Right lobe of liver (tissue), 6 donors: Measurements from ENCODE around the gene VEZF1. TPM values are rescaled to one million over a fixed set of nuclear protein-coding genes. Genes with fewer than 3 reads are reported as not detected.

Experiments used
- ATAC-seq, 4 donors: fragments of 200-7000 bp; cut with Tn5 transposase; one replicate each; pipeline ENCODE4 v1.9.1; 2020; ENCODE audit warnings: mild to moderate bottlenecking in 4 of 4, moderate library complexity in 4 of 4
- DNase-seq, 3 donors: peaks; one replicate each; pipeline ENCODE4 v3.0.0-alpha.2; 2020
- H3K27ac ChIP-seq, 3 donors: fragments of 200-600 bp; one replicate each; pipeline ENCODE4 v1.8.0; 2022
- H3K27me3 ChIP-seq, 2 donors: fragments of 200-600 bp; one replicate each; pipeline ENCODE4 v1.8.0; 2022
- H3K36me3 ChIP-seq, 4 donors: fragments of 200-600 bp; sonication (generic) in 1 of 4; one replicate each; pipeline versions ENCODE4 v1.5.1 to v1.8.0; 2017 to 2022; ENCODE audit warnings: control low read depth in 1 of 4
- H3K4me1 ChIP-seq, 4 donors: fragments of 200-600 bp; sonication (generic) in 1 of 4; one replicate each; pipeline versions ENCODE4 v1.5.1 to v1.8.0; 2017 to 2022; ENCODE audit warnings: control low read depth in 1 of 4
- H3K4me3 ChIP-seq, 3 donors: fragments of 200-600 bp; one replicate each; pipeline ENCODE4 v1.8.0; 2022
- H3K9me3 ChIP-seq, 4 donors: fragments of 200-600 bp; sonication (generic) in 1 of 4; one replicate each; pipeline versions ENCODE4 v1.5.1 to v1.8.0; 2017 to 2022; ENCODE audit warnings: control low read depth in 1 of 4
- POLR2A ChIP-seq: fragments of 450-650 bp; IDR thresholded peaks from one replicate; pipeline ENCODE4 v1.6.1; 2017; ENCODE audit warnings: antibody characterized with exemption, mild to moderate bottlenecking
- WGBS: methylation state at CpG from one replicate; pipeline ENCODE4 v1.1.6; 2018; ENCODE audit warnings: low coverage, low lambda C conversion rate; ENCODE audit not compliant: insufficient coverage; ENCODE audit errors: missing lambda C conversion rate; 5-methylcytosine and 5-hydroxymethylcytosine counted together
- intact Hi-C, 2 donors: fragments of 100-400 bp; cut with DNase I; formaldehyde crosslinking; loops; one replicate each; pipeline versions ENCODE4 v1.11.2 to v1.14.1; 2022
- total RNA-seq, 6 experiments: library from RNA; depleted of rRNA in 2 of 6; stranded (reverse); fragments of >200 nt in 2 of 6; fragmentation: NEBNext Ultra II Directional in 3 of 6; extraction: Animal tissue kit (Norgen Biotek cat#: 25700) in 3 of 6; gene quantifications; one replicate each; pipeline versions ENCODE4 v1.1.0 to v1.2.4, GENCODE V29; 2016 to 2023
- TF ChIP-seq, protein P1 (sequence below), 4 donors: fragments of 200-600 bp in 3 of 4; fragments of 450-650 bp in 1 of 4; IDR thresholded peaks; one replicate each; pipeline versions ENCODE4 v1.5.1 to v1.8.0; 2016 to 2022; ENCODE audit warnings: antibody characterized with exemption in 4 of 4, mild to moderate bottlenecking in 2 of 4
- donor health status: DM: no; HTN: yes; CAD: no.
- donor health status: DM: no; HTN: no; CAD: no.
- donor health status: DM: no; HTN: no; CAD: no.
- donor health status: DM: no; HTN: yes; CAD: no.
- donor health status: DM: no; HTN: yes; CAD: no.

VEZF1 gene
- total RNA-seq, 6 experiments from 2014 or later = 13.0 to 19.3 (median 14.6) TPM

GRCh38 chr17:57984261-57984890 is 3.7 kb downstream of the VEZF1 start:
- H3K4me1 ChIP-seq = peaks cover 0 to 33% (median 9%) of the 10 kb centered on the region in 4 donors
- no peaks in the 10 kb centered on the region for H3K27me3 ChIP-seq
- WGBS = 55% methylated on average over 4 of the region's 4 CpGs
- no peak for ATAC-seq
- H3K27ac ChIP-seq = no peak overlapping the region
- intact Hi-C loops = loop anchor here in 1 of 2 donors (10.0 kb wide), 1 partner anchor 90 kb away; no protein-coding TSS in a partner anchor
- H3K36me3 ChIP-seq = peaks cover 0 to 30% (median 5%) of the 10 kb centered on the region in 4 donors
- no peak for TF ChIP-seq POLR2A
- no peak for DNase-seq
- no peak overlapping the region for H3K4me3 ChIP-seq
- H3K9me3 ChIP-seq = no peaks in the 10 kb centered on the region

- H3K27ac ChIP-seq = no peak overlapping the region
- H3K36me3 ChIP-seq = peaks cover 0 to 39% (median 12%) of the 10 kb centered on the region in 4 donors
- peaks cover 0 to 26% (median 9%) of the 10 kb centered on the region in 4 donors for H3K4me1 ChIP-seq
- H3K4me3 ChIP-seq = no peak overlapping the region
- no peaks in the 10 kb centered on the region for H3K9me3 ChIP-seq
- intact Hi-C loops = loop anchor here in 1 of 2 donors (10.0 kb wide), 1 partner anchor 89 kb away; no protein-coding TSS in a partner anchor
- WGBS = 77% methylated on average over 1 of the region's 1 CpG
- TF ChIP-seq, protein P1, sequence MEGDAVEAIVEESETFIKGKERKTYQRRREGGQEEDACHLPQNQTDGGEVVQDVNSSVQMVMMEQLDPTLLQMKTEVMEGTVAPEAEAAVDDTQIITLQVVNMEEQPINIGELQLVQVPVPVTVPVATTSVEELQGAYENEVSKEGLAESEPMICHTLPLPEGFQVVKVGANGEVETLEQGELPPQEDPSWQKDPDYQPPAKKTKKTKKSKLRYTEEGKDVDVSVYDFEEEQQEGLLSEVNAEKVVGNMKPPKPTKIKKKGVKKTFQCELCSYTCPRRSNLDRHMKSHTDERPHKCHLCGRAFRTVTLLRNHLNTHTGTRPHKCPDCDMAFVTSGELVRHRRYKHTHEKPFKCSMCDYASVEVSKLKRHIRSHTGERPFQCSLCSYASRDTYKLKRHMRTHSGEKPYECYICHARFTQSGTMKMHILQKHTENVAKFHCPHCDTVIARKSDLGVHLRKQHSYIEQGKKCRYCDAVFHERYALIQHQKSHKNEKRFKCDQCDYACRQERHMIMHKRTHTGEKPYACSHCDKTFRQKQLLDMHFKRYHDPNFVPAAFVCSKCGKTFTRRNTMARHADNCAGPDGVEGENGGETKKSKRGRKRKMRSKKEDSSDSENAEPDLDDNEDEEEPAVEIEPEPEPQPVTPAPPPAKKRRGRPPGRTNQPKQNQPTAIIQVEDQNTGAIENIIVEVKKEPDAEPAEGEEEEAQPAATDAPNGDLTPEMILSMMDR (IDR thresholded peaks at IDR 0.05) = no peak
- TF ChIP-seq POLR2A = no peak
- no peaks in the 10 kb centered on the region for H3K27me3 ChIP-seq
- no peak for DNase-seq
- no peak for ATAC-seq
These were observed 4.6 kb downstream of the VEZF1 start for GRCh38 chr17:57983446-57983845.

GRCh38 chr17:57982452-57983170 is 5.4 kb downstream of the VEZF1 start:
- intact Hi-C loops = loop anchor here in 1 of 2 donors (10.0 kb wide), 1 partner anchor 88 kb away; no protein-coding TSS in a partner anchor
- H3K4me1 ChIP-seq = peaks cover 0 to 26% (median 9%) of the 10 kb centered on the region in 4 donors
- ATAC-seq (no peak), DNase-seq (no peak)
- no peaks in the 10 kb centered on the region for H3K27me3 ChIP-seq
- 41% methylated on average over 2 of the region's 14 CpGs for WGBS
- no peak for TF ChIP-seq POLR2A
- TF ChIP-seq, protein P1 (IDR thresholded peaks at IDR 0.05) = no peak
- peaks cover 0 to 47% (median 15%) of the 10 kb centered on the region in 4 donors for H3K36me3 ChIP-seq
- no peak overlapping the region for H3K27ac ChIP-seq
- no peaks in the 10 kb centered on the region for H3K9me3 ChIP-seq
- no peak overlapping the region for H3K4me3 ChIP-seq

- ATAC-seq = no peak
- H3K4me3 ChIP-seq = no peak overlapping the region
- H3K36me3 ChIP-seq = peaks cover 0 to 66% (median 23%) of the 10 kb centered on the region in 4 donors
These were observed 7.5 kb downstream of the VEZF1 start for GRCh38 chr17:57980522-57980921.

More at GRCh38 chr17:57980522-57980921, 7.5 kb downstream of the VEZF1 start:
- WGBS = 91% methylated on average over 4 of the region's 4 CpGs
- Histone ChIP-seq H3K4me1 (peaks cover 0 to 25% (median 4%) of the 10 kb centered on the region in 4 donors), H3K27me3 (no peaks in the 10 kb centered on the region), H3K27ac (no peak overlapping the region), H3K9me3 (no peaks in the 10 kb centered on the region)
- DNase-seq = no peak
- intact Hi-C loops = loop anchor here in 1 of 2 donors (10.0 kb wide), 1 partner anchor 86 kb away; no protein-coding TSS in a partner anchor
- TF ChIP-seq POLR2A = no peak
- TF ChIP-seq, protein P1 (IDR thresholded peaks at IDR 0.05) = no peak
